SK-N-SH (cell line): ENCODE data around the gene RNF19B.

Experiments used
- CTCF ChIP-seq: fragments of 200-600 bp; sonication (generic); IDR thresholded peaks from 2 replicates; pipeline ENCODE4 v1.6.1; 2017; ENCODE audit warnings: antibody characterized with exemption, mild to moderate bottlenecking, moderate library complexity
- ELF1 ChIP-seq: IDR thresholded peaks from 2 replicates; pipeline ENCODE4 v1.4.0; 2012
- GABPA ChIP-seq: IDR thresholded peaks from 2 replicates; pipeline ENCODE4 v1.4.0; 2012; ENCODE audit warnings: low read depth, mild to moderate bottlenecking
- GATA2 ChIP-seq: sonication (generic); formaldehyde crosslinking; IDR thresholded peaks from 2 replicates; pipeline ENCODE4 v1.5.0; 2020; ENCODE audit warnings: mild to moderate bottlenecking, missing genetic modification reagents
- JUND ChIP-seq: IDR thresholded peaks from 2 replicates; pipeline ENCODE4 v1.4.0; 2012
- NFIC ChIP-seq: IDR thresholded peaks from 2 replicates; pipeline ENCODE4 v1.4.0; 2012; ENCODE audit warnings: borderline replicate concordance
- POLR2AphosphoS5 ChIP-seq: IDR thresholded peaks from 2 replicates; pipeline ENCODE4 v1.6.1; 2012; ENCODE audit warnings: low read depth, low read length
- RCOR1 ChIP-seq: fragments of 150-350 bp; IDR thresholded peaks from 2 replicates; pipeline ENCODE4 v1.6.1; 2017; ENCODE audit warnings: antibody characterized with exemption, low read length
- TAF1 ChIP-seq: IDR thresholded peaks from 2 replicates; pipeline ENCODE4 v1.6.1; 2012; ENCODE audit warnings: low read depth, mild to moderate bottlenecking, low read length, moderate library complexity, borderline replicate concordance
- TCF12 ChIP-seq: IDR thresholded peaks from 2 replicates; pipeline ENCODE4 v1.4.0; 2012

- TF ChIP-seq ELF1 (no peak), NFIC (no peak), JUND (no peak), CTCF (no peak), GATA2 (CRISPR knock-in tag) (no peak), GABPA (no peak), TAF1 (no peak), RCOR1 (no peak), POLR2AphosphoS5 (no peak), TCF12 (no peak)
Observed at GRCh38 chr1:32895325-32896215, 69.0 kb downstream of the RNF19B start.
